Transverse colon (tissue), 3 donors: Measurements from ENCODE around the gene TOM1L2.

ENCODE experiments used
- POLR2A ChIP-seq: fragments of 450-650 bp; IDR thresholded peaks from one replicate; pipeline ENCODE4 v1.6.1; 2016; ENCODE audit warnings: antibody characterized with exemption, mild to moderate bottlenecking, moderate library complexity
- TF ChIP-seq, protein P1 (sequence below), 5 experiments: fragments of 200-600 bp in 3 of 5; fragments of 450-650 bp in 2 of 5; sonication (generic) in 3 of 5; IDR thresholded peaks; 1 replicate in 2 of 5; 2 replicates in 3 of 5; pipeline ENCODE4 v1.5.1; 2016 to 2017; ENCODE audit warnings: antibody characterized with exemption in 5 of 5, inconsistent platforms in 3 of 5, mild to moderate bottlenecking in 2 of 5, moderate library complexity in 1 of 5

DNA sequence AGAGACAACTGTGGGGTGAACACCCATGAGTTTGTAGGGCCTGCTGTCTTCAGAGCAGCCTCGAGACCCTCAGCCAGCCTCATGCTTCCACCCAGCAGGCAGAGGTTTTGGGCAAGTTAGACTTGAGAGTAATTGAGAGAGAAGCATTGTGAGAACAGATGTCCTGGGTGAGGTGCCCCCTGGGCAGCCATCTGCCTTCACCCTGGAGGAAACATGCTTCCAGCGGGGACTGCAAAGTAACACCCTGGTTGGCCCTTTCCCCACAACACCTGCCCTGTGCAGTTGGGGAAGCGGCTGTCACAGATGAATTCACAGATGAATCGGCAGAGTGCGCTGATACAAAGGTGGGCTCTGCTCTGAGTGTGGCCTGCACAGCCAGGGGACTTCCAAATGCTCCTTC is 43.4 kb upstream of the TOM1L2 start:
- TF ChIP-seq, protein P1, sequence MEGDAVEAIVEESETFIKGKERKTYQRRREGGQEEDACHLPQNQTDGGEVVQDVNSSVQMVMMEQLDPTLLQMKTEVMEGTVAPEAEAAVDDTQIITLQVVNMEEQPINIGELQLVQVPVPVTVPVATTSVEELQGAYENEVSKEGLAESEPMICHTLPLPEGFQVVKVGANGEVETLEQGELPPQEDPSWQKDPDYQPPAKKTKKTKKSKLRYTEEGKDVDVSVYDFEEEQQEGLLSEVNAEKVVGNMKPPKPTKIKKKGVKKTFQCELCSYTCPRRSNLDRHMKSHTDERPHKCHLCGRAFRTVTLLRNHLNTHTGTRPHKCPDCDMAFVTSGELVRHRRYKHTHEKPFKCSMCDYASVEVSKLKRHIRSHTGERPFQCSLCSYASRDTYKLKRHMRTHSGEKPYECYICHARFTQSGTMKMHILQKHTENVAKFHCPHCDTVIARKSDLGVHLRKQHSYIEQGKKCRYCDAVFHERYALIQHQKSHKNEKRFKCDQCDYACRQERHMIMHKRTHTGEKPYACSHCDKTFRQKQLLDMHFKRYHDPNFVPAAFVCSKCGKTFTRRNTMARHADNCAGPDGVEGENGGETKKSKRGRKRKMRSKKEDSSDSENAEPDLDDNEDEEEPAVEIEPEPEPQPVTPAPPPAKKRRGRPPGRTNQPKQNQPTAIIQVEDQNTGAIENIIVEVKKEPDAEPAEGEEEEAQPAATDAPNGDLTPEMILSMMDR (IDR thresholded peaks at IDR 0.05) = no peak
- TF ChIP-seq POLR2A = no peak
